GM10266 (cell line): ENCODE data around the gene STARD13.

Experiments used
- DNase-seq: peaks from one replicate; pipeline ENCODE4 v3.0.0; 2012; ENCODE audit errors: extremely low spot score
- CTCF ChIP-seq: IDR thresholded peaks from 2 replicates; pipeline ENCODE4 v1.5.1; 2012; ENCODE audit warnings: mild to moderate bottlenecking, low read depth; ENCODE audit not compliant: control insufficient read depth, insufficient read depth; ENCODE audit errors: missing control alignments

STARD13 gene

GRCh38 chr13:33176526-33176925, 109.0 kb downstream of the STARD13 start:
- DNase-seq = no peak
- no peak for TF ChIP-seq CTCF

- DNase-seq = no peak
- no peak for TF ChIP-seq CTCF
Observed at GRCh38 chr13:33175991-33176390, 109.6 kb downstream of the STARD13 start.

GRCh38 chr13:33174931-33175330, 110.6 kb downstream of the STARD13 start:
- TF ChIP-seq CTCF = no peak
- DNase-seq = no peak

- DNase-seq = no peak
- TF ChIP-seq CTCF = no peak
Observed at GRCh38 chr13:33174491-33174890, 111.1 kb downstream of the STARD13 start.

GRCh38 chr13:33172911-33173310, 112.6 kb downstream of the STARD13 start:
- TF ChIP-seq CTCF = no peak
- DNase-seq = no peak

- no peak for DNase-seq
- TF ChIP-seq CTCF = no peak
Observed at GRCh38 chr13:33172400-33172799, 113.2 kb downstream of the STARD13 start.

- no peak for TF ChIP-seq CTCF
- DNase-seq = no peak
Observed at GRCh38 chr13:33169273-33169980, 116.1 kb downstream of the STARD13 start.
